ENCODE data around the gene C9orf152. TPM values are rescaled to one million over a fixed set of nuclear protein-coding genes. Genes with fewer than 3 reads are reported as not detected.

C9orf152 gene
- total and polyA plus RNA-seq, 9 of the 15 experiments (the other 6 are each of a cell fraction or from before 2014, with no cell fraction given): not detected

DNA sequence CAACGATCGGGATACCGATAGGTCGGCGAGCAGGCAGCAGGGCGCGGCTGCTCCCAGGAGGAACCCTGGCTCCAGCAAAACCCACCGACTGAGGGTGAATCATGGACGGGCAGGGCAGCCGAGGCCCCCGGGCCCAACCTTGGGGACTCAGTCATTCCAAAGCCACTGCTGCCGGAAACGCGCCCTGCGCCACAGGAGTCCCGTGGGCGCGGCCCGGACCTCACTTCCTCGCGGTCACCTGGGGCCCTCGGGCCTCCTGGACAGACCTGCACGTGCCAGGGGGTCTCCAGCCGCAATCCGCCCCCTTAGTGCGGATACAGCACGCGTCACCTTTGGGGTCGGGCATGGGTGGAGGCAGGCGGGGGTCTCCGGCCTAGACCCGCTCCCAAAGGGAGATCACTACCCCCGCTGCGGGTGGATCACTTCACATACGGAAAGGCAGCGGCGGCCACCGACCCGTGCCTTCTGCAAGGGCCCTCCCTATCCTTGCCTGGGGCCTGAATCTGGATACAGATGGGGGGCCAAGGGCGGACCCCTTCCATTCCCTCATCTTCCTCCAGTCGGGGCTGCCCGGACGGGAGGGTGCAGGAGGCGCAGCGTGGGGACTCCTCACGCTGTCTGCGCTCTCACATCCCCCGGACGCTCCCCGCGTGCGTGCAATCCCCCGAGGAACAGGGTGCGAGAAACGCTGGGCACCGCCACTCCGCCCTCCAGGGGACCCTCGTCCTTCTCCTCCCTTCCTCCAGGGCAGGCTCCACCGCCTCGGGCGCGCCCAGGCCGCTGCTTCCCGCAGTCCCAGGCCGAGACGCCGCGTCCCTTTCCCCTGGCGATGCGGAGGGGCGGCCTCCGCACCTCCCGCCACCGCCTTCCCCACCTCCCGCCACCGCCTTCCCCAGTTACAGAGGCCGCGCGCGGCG lies 47.8 kb upstream of the C9orf152 start (continued):
- no peak for TF ChIP-seq NFE2L1 (tag; IDR thresholded peaks at IDR 0.05; ENCODE audit: borderline replicate concordance, low read depth)
- TF ChIP-seq NONO (IDR thresholded peaks at IDR 0.05; ENCODE audit: low read depth in 2 of 2, low read length in 1 of 2): 0 out of 4 replicates have a peak, but pooled peaks of 1 of the 2 experiments have one; percentile 62
- TF ChIP-seq PHB (CRISPR knock-in tag; IDR thresholded peaks at IDR 0.05): 0 out of 2 replicates have a peak, but pooled peaks have one; percentile 72
- TF ChIP-seq, protein P1, sequence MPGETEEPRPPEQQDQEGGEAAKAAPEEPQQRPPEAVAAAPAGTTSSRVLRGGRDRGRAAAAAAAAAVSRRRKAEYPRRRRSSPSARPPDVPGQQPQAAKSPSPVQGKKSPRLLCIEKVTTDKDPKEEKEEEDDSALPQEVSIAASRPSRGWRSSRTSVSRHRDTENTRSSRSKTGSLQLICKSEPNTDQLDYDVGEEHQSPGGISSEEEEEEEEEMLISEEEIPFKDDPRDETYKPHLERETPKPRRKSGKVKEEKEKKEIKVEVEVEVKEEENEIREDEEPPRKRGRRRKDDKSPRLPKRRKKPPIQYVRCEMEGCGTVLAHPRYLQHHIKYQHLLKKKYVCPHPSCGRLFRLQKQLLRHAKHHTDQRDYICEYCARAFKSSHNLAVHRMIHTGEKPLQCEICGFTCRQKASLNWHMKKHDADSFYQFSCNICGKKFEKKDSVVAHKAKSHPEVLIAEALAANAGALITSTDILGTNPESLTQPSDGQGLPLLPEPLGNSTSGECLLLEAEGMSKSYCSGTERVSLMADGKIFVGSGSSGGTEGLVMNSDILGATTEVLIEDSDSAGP (CRISPR knock-in tag; IDR thresholded peaks at IDR 0.05): no peak
- 0 out of 2 replicates have a peak, but pooled peaks have one; percentile 41 for TF ChIP-seq NR4A1 (CRISPR knock-in tag; IDR thresholded peaks at IDR 0.05)
- no peak for TF ChIP-seq NR4A1 (tag; IDR thresholded peaks at IDR 0.05)
- TF ChIP-seq ZBTB1 (CRISPR knock-in tag; IDR thresholded peaks at IDR 0.05; ENCODE audit: borderline replicate concordance, low read depth): peak; percentile 68; the same call in 1 of the 2 replicates
- TF ChIP-seq SPI1 (IDR thresholded peaks at IDR 0.05; ENCODE audit: borderline replicate concordance, low read depth, low read length): peak; percentile 42; the same call in 1 of the 2 replicates
- TF ChIP-seq, protein P2, sequence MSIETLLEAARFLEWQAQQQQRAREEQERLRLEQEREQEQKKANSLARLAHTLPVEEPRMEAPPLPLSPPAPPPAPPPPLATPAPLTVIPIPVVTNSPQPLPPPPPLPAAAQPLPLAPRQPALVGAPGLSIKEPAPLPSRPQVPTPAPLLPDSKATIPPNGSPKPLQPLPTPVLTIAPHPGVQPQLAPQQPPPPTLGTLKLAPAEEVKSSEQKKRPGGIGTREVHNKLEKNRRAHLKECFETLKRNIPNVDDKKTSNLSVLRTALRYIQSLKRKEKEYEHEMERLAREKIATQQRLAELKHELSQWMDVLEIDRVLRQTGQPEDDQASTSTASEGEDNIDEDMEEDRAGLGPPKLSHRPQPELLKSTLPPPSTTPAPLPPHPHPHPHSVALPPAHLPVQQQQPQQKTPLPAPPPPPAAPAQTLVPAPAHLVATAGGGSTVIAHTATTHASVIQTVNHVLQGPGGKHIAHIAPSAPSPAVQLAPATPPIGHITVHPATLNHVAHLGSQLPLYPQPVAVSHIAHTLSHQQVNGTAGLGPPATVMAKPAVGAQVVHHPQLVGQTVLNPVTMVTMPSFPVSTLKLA (conservative IDR thresholded peaks at IDR 0.05): peak; percentile 79 to 80
- TF ChIP-seq, protein P3, sequence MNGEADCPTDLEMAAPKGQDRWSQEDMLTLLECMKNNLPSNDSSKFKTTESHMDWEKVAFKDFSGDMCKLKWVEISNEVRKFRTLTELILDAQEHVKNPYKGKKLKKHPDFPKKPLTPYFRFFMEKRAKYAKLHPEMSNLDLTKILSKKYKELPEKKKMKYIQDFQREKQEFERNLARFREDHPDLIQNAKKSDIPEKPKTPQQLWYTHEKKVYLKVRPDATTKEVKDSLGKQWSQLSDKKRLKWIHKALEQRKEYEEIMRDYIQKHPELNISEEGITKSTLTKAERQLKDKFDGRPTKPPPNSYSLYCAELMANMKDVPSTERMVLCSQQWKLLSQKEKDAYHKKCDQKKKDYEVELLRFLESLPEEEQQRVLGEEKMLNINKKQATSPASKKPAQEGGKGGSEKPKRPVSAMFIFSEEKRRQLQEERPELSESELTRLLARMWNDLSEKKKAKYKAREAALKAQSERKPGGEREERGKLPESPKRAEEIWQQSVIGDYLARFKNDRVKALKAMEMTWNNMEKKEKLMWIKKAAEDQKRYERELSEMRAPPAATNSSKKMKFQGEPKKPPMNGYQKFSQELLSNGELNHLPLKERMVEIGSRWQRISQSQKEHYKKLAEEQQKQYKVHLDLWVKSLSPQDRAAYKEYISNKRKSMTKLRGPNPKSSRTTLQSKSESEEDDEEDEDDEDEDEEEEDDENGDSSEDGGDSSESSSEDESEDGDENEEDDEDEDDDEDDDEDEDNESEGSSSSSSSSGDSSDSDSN (IDR thresholded peaks at IDR 0.05; ENCODE audit: borderline replicate concordance in 1 of 2, low read depth in 2 of 2, low read length in 2 of 2): peak in 1 of 2 experiments; percentile 47; a peak in 1 of 4 replicates
- TF ChIP-seq EP400 (IDR thresholded peaks at IDR 0.05): peak; percentile 59
- TF ChIP-seq RBM22 (IDR thresholded peaks at IDR 0.05; ENCODE audit: low read depth, low read length, poor library complexity, severe bottlenecking): peak; percentile 73
- TF ChIP-seq, protein P4, sequence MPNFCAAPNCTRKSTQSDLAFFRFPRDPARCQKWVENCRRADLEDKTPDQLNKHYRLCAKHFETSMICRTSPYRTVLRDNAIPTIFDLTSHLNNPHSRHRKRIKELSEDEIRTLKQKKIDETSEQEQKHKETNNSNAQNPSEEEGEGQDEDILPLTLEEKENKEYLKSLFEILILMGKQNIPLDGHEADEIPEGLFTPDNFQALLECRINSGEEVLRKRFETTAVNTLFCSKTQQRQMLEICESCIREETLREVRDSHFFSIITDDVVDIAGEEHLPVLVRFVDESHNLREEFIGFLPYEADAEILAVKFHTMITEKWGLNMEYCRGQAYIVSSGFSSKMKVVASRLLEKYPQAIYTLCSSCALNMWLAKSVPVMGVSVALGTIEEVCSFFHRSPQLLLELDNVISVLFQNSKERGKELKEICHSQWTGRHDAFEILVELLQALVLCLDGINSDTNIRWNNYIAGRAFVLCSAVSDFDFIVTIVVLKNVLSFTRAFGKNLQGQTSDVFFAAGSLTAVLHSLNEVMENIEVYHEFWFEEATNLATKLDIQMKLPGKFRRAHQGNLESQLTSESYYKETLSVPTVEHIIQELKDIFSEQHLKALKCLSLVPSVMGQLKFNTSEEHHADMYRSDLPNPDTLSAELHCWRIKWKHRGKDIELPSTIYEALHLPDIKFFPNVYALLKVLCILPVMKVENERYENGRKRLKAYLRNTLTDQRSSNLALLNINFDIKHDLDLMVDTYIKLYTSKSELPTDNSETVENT (CRISPR knock-in tag; IDR thresholded peaks at IDR 0.05): peak; percentile 36; the same call in 1 of the 2 replicates
- TF ChIP-seq RBM17 (IDR thresholded peaks at IDR 0.05; ENCODE audit: borderline replicate concordance, low read depth, low read length): no peak

Measured in K562 (cell line).